MV-4-11 (cell line): ENCODE measurements around the gene NOVA2.

Experiments
- DNase-seq: peaks from one replicate; lab custom pipeline; 2025; lab: John Stamatoyannopoulos, UW

The NOVA2 gene

GRCh38 chr19:45962021-45962420 is 11.6 kb downstream of the NOVA2 start:
- no peak for DNase-seq

- no peak for DNase-seq
These were observed 12.9 kb downstream of the NOVA2 start for GRCh38 chr19:45960595-45961235.

- DNase-seq = no peak
These were observed 14.1 kb downstream of the NOVA2 start for GRCh38 chr19:45959517-45960025.

- no peak for DNase-seq
These were observed 14.7 kb downstream of the NOVA2 start for GRCh38 chr19:45958769-45959516.

GRCh38 chr19:45958320-45958719 is 15.3 kb downstream of the NOVA2 start:
- no peak for DNase-seq

GRCh38 chr19:45955905-45956608 is 17.6 kb downstream of the NOVA2 start:
- peak; percentile 26 for DNase-seq

- DNase-seq = no peak
These were observed 19.5 kb downstream of the NOVA2 start for GRCh38 chr19:45954156-45954555.

GRCh38 chr19:45953676-45954075 is 20.0 kb downstream of the NOVA2 start:
- DNase-seq = no peak

GRCh38 chr19:45952686-45953505 is 20.8 kb downstream of the NOVA2 start:
- DNase-seq = peak; percentile 70

- DNase-seq = no peak
These were observed 21.4 kb downstream of the NOVA2 start for GRCh38 chr19:45952341-45952685.

- DNase-seq = no peak
These were observed 25.7 kb downstream of the NOVA2 start for GRCh38 chr19:45947926-45948325.

GRCh38 chr19:45940515-45940805 is 33.2 kb downstream of the NOVA2 start:
- no peak for DNase-seq

- DNase-seq = no peak
These were observed 33.7 kb downstream of the NOVA2 start for GRCh38 chr19:45939792-45940514.

- DNase-seq = no peak
These were observed 34.8 kb downstream of the NOVA2 start for GRCh38 chr19:45938733-45939319.

GRCh38 chr19:45935267-45935666 is 38.4 kb downstream of the NOVA2 start:
- DNase-seq = no peak

- no peak for DNase-seq
These were observed 39.0 kb downstream of the NOVA2 start for GRCh38 chr19:45934551-45935230.

GRCh38 chr19:45933759-45934158 is 39.9 kb downstream of the NOVA2 start:
- DNase-seq = no peak

GRCh38 chr19:45931055-45931454 is 42.6 kb downstream of the NOVA2 start:
- no peak for DNase-seq

GRCh38 chr19:45929247-45929646 is 44.4 kb downstream of the NOVA2 start:
- no peak for DNase-seq

GRCh38 chr19:45927565-45928261 is 46.0 kb downstream of the NOVA2 start:
- DNase-seq = peak; percentile 94
